T-helper 17 cell (primary cell): ENCODE measurements around the gene CIDEA. TPM values are rescaled to one million over a fixed set of nuclear protein-coding genes. Genes with fewer than 3 reads are reported as not detected.

Experiments used
- ATAC-seq: fragments of 150-1000 bp; cut with Tn5 transposase; 2 replicates; pipeline ENCODE4 v1.10.0; 2021; ENCODE audit warnings: mild to moderate bottlenecking, moderate library complexity
- DNase-seq, 3 donors: peaks; one replicate each; pipeline versions ENCODE4 v3.0.0 to v3.0.0-alpha.2; 2020 to 2021
- H3K9me3 ChIP-seq: one replicate; pipeline ENCODE4 v1.7.0; 2013; ENCODE audit warnings: low read length, mild to moderate bottlenecking; ENCODE audit not compliant: control insufficient read depth, poor library complexity, severe bottlenecking
- H3K27ac Mint-ChIP-seq: one replicate; pipeline ENCODE4 v1.8.0; 2022; ENCODE audit warnings: mild to moderate bottlenecking, moderate library complexity, mixed read lengths
- H3K27me3 Mint-ChIP-seq: one replicate; pipeline ENCODE4 v1.8.0; 2022; ENCODE audit warnings: mixed read lengths
- H3K36me3 Mint-ChIP-seq: one replicate; pipeline ENCODE4 v1.8.0; 2022; ENCODE audit warnings: low read depth, mixed read lengths
- H3K4me1 Mint-ChIP-seq: one replicate; pipeline ENCODE4 v1.8.0; 2022; ENCODE audit warnings: mild to moderate bottlenecking, mixed read lengths
- H3K4me3 Mint-ChIP-seq: one replicate; pipeline ENCODE4 v1.8.0; 2022; ENCODE audit warnings: mild to moderate bottlenecking, moderate library complexity, mixed read lengths
- total RNA-seq, 4 donors: library from RNA in 2 of 4; stranded (reverse) in 2 of 4; gene quantifications; one replicate each; pipeline ENCODE4 v1.2.3 and lab custom pipeline; 2022 to 2026

Gene CIDEA
- total RNA-seq, 2 donors from 2014 or later = not detected

DNA sequence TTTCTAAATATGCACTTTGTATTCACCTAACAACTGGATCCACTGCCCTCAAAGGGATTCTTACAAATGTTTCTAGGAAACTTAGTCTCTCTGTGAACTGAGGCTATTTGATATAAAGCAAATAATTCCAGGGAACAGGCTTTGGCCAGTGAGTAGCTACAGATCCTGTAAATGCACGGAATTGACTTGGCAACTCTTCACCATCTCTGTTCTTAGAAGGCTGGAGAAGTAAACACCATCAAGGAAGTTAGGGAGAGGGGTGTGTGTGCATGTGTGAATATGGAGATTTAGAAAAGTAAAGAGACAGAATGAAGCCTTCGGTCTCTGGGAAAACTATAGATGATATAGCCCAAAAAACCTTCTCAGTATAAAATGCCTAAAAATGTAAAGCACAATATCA is 10.7 kb downstream of the CIDEA start:
- Mint-ChIP-seq H3K4me3 (no peak overlapping the region), H3K36me3 (no peaks in the 10 kb centered on the region), H3K27ac (no peak overlapping the region), H3K27me3 (peaks cover 28% of the 10 kb centered on the region), H3K4me1 (peaks cover 3% of the 10 kb centered on the region)
- no peak for ATAC-seq
- H3K9me3 ChIP-seq = no peaks in the 10 kb centered on the region
- no peak for DNase-seq

DNA sequence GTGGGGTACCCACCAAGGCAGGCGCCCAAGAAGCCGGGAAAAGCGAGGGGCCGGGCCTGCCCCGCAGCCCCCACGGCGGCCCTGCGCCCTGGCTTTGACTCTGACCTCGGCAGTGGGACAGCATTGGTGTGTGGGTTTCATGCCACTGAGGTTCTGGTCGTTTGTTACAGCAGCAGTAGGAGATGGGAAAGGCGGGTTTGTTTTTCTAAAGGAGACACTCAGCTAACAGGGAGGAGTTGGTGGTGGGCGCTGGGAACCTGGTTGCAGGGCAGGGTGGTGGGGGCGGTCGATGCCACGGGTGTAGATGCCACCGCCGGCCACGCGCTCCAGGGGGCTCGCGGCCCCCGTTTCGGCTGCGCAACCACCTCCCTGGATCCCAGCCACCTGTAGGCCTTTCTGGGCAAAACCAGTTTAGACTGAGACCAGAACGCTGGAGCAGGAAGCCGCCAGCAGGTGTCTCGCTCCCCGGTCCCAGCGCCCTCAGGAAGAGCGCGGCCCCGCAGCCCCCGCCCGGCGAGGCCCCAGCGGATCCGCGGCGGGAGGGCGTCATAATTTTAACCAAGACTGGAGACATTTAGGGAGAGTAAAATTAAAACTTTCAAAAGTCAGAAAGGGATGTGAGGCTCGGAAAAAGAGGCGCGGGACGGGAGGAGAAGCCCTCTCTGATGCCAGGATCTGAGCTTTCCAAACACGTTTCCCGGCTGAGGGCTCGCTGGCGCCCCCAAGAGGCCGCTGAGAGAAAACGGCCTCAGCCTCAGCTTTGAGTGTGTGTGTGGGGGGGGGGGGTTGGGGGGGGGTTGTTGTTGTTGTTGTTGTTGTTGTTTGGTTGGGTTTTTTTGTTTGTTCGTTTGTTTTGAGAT is 17.4 kb downstream of the CIDEA start:
- H3K36me3 Mint-ChIP-seq = no peaks in the 10 kb centered on the region
- no peak overlapping the region for H3K27ac Mint-ChIP-seq
- H3K27me3 Mint-ChIP-seq = peaks cover 24% of the 10 kb centered on the region
- H3K9me3 ChIP-seq = no peaks in the 10 kb centered on the region
- no peaks in the 10 kb centered on the region for H3K4me1 Mint-ChIP-seq
- ATAC-seq (peak; percentile 72), DNase-seq (peak in 1 of 3 donors; percentile 25)
- H3K4me3 Mint-ChIP-seq = peak overlapping the region; percentile 68

DNA sequence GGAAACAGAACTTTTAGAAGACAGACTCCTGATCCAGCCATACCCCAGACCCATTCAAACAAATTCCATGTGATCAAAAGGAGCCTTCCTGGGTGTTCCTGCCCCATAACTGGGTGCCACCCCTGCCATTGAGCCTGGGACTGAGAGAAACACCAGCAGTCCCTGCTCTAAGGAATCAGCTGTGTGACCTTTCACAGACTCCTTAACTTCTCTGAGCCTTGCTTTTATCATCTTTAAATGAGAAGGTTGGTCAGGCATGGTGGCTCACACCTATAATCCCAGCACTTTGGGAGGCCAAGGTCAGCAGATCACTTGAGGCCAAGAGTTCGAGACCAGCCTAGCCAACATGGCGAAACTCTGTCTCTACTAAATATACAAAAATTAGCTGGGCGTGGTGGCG is 20.6 kb downstream of the CIDEA start:
- Mint-ChIP-seq H3K4me3 (no peak overlapping the region), H3K27ac (no peak overlapping the region), H3K27me3 (peaks cover 34% of the 10 kb centered on the region), H3K36me3 (no peaks in the 10 kb centered on the region), H3K4me1 (no peaks in the 10 kb centered on the region)
- DNase-seq = no peak
- no peak for ATAC-seq
- no peaks in the 10 kb centered on the region for H3K9me3 ChIP-seq

DNA sequence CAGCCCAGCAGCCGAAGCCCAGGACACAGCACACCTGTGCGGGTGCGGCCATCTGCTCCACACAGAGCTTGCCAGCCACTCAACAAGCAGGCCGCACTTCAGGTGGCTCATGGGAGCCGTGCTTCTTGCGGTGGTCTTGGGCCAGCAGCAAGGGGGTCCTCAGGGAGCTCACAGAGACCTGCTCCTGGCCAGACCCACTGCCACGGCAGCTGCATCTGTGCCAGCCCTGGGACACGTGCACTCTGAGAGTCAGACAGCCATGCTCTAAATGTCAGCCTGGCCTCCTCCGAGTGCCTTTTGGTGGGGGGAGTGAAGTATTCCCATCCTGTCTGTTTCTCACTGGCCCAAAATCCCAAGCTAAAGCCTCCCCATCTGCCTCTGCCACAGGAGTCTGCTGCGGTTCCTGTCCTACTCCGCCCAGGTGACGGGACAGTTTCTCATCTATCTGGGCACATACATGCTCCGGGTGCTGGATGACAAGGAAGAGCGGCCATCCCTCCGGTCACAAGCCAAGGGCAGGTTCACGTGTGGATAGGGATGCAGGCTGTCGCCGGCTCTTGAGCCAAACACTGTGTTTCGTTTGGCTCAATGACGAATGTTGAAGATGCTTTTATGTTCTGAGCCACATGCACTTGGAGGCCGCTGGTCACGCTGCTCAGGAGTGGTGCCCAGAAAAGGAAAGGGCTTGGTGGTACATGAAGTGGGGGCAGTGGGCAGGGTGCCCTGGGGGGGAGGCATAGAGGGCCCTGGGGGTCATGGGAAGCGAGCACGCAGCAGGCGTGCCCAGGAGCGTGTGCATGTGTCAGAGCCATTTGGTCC is 22.8 kb downstream of the CIDEA start:
- no peak overlapping the region for H3K4me3 Mint-ChIP-seq
- ATAC-seq (no peak), DNase-seq (no peak)
- peaks cover 39% of the 10 kb centered on the region for H3K27me3 Mint-ChIP-seq
- no peaks in the 10 kb centered on the region for H3K36me3 Mint-ChIP-seq
- H3K4me1 Mint-ChIP-seq = no peaks in the 10 kb centered on the region
- no peak overlapping the region for H3K27ac Mint-ChIP-seq
- H3K9me3 ChIP-seq = no peaks in the 10 kb centered on the region

DNA sequence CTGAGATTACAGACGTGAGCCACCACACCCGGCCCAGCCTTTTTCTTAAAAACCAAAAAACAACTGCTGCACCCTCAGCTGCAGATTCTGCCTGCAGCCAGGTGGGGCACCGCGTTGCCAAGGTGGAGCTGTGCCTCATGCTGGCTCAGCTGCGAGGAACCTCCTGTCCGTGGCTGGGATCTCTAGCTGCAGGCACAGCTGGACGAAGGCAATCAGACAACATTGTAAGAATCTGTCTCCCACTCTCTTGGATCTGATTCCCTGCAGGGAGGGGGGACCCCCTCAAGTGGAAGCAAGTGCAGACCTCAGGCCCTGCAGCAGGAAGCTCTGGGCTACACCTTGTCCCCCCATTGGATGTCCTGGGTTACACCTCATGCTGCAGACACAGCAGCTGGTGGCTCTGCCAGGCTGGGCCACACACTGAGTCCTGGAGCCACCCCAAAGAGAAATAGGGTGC is 24.1 kb downstream of the CIDEA start:
- no peaks in the 10 kb centered on the region for H3K9me3 ChIP-seq
- ATAC-seq = no peak
- no peak for DNase-seq
- peaks cover 41% of the 10 kb centered on the region for H3K27me3 Mint-ChIP-seq
- H3K4me1 Mint-ChIP-seq = no peaks in the 10 kb centered on the region
- no peak overlapping the region for H3K27ac Mint-ChIP-seq
- H3K36me3 Mint-ChIP-seq = no peaks in the 10 kb centered on the region
- no peak overlapping the region for H3K4me3 Mint-ChIP-seq

DNA sequence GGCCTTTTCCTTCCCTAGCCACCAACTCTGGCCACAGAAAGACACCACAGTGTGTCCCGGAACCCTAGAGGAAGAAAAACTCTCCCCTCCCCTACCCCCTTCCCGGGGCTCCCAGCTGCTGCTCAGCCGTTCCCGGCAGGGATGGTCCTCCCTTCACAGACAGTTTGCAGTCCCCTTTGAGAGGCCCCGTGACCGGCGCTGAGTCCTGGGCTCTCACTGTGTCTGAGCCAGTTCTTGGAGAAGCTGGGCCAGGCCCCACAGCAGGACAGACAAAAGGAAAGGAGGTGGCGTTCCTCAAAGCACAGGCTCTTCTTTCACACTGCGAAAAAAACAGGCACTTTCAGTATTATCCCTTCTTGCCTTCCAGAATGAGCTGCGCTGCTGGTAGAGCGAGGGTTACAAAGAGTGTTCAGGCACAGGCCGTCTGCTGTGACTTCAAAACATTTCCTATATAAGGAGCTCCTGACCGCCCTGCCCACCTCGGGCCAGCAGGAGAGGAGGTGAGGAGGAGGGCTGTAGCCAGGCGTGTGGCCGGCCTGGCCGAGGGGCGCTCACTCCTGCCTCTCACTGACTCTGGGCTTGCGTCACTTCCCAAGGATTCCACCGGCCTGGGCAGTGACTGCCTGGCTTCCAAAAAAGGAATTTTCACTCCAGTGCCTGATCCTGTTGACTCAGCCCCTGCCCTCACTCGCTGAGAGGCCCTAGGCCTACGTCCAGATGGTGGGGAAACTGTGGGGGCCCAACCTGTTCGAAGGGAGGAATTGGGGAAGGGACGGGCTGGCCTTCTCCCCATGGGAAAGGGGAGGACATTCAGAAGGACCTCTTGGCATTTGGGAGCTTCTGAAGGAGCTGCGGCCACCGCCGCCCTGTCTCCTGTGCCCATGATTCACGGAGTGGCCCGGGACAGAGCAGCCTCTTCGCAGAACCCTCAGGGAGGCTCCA is 24.9 kb downstream of the CIDEA start:
- H3K9me3 ChIP-seq = no peaks in the 10 kb centered on the region
- H3K4me3 Mint-ChIP-seq = no peak overlapping the region
- H3K27me3 Mint-ChIP-seq = peaks cover 37% of the 10 kb centered on the region
- H3K4me1 Mint-ChIP-seq = no peaks in the 10 kb centered on the region
- no peak overlapping the region for H3K27ac Mint-ChIP-seq
- ATAC-seq = no peak
- DNase-seq = no peak
- no peaks in the 10 kb centered on the region for H3K36me3 Mint-ChIP-seq

DNA sequence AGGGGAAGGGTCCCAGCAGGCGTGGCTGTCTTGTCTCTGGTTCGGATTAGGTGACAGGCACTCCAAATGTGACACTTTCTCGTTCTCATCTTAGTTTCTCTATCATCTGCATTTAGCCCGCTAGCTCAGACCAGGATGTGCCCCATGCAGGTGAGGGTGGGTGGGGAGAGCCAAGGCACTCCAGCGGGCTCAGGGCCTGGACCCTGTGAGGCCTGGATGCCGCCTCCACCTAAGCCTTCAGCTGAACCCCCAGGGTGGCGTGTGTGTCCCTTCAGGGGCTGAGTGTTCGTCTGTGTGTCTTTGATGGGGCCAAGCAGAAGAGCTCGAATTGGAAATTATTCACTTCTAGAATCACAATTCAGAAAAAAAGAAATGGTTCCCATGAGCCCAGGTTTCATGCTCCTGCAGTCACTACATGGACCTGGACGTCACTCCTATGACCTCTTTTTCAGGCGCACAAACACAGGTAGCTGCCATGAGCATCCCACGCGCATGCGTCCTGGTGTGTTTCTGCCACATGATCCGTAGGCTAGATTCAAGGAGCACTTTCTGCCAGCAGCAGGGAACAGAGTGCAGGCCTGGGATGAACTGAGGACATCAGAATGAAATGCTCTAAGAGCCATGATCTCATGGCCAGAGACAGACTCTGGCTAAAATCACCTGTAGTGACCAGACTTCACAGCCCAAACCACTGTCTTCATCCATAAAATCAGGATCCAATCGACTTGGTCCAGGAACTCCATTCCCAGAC is 25.8 kb downstream of the CIDEA start:
- DNase-seq = no peak
- H3K9me3 ChIP-seq = no peaks in the 10 kb centered on the region
- Mint-ChIP-seq H3K4me1 (no peaks in the 10 kb centered on the region), H3K27me3 (peaks cover 45% of the 10 kb centered on the region), H3K36me3 (no peaks in the 10 kb centered on the region), H3K27ac (no peak overlapping the region), H3K4me3 (no peak overlapping the region)
- ATAC-seq = no peak

DNA sequence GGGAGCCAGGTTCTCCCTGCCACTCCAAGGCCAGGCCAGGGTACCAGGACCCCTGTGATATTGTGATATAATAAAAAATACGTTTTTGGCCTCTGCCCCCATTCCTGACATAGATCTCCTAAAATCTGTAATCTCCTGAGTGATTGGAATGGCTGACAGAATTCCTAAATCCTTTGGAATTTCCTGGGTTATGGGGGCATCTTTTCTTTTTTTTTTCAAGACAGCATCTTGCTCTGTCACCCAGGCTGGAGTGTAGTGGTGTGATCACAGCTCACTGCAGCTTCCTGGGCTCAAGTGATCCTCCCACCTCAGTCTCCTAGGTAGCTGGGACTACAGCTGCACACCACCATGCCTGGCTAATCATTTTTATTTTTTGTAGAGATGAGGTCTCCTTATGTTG is 27.7 kb downstream of the CIDEA start:
- Mint-ChIP-seq H3K36me3 (no peaks in the 10 kb centered on the region), H3K27me3 (peaks cover 34% of the 10 kb centered on the region), H3K4me1 (no peaks in the 10 kb centered on the region), H3K27ac (no peak overlapping the region), H3K4me3 (no peak overlapping the region)
- ATAC-seq = no peak
- DNase-seq = no peak
- H3K9me3 ChIP-seq = no peaks in the 10 kb centered on the region

DNA sequence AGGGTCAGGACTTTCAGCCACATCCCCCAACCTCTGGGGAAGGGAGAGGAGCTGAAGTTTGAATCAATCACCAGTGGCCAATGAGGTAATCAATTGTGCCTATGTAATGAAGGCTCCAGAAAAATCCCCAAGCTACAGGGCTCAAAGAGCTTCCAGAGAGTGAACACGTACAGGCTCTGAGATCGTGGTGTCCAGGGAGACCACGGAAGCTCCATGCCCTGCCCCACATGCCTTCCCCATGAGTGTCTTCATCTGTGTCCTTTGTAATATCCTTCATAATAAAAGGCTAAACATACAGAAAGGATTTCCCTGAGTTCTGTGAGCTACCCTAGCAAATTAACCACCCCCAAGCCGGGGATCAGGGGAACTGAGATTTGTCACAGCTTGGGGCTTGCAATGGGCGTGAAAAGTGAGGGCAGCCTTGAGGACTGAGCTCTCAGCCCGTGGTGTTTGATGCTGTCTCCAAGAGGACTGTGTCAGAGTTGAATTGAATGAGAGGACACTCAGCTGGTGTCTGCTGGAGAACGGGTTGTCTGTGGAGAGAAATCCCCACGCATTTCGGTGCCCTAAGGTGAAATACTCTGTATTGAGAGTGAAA is 28.4 kb downstream of the CIDEA start:
- Mint-ChIP-seq H3K36me3 (no peaks in the 10 kb centered on the region), H3K4me1 (no peaks in the 10 kb centered on the region), H3K27me3 (peaks cover 31% of the 10 kb centered on the region), H3K4me3 (no peak overlapping the region), H3K27ac (no peak overlapping the region)
- DNase-seq (no peak), ATAC-seq (no peak)
- H3K9me3 ChIP-seq = no peaks in the 10 kb centered on the region

DNA sequence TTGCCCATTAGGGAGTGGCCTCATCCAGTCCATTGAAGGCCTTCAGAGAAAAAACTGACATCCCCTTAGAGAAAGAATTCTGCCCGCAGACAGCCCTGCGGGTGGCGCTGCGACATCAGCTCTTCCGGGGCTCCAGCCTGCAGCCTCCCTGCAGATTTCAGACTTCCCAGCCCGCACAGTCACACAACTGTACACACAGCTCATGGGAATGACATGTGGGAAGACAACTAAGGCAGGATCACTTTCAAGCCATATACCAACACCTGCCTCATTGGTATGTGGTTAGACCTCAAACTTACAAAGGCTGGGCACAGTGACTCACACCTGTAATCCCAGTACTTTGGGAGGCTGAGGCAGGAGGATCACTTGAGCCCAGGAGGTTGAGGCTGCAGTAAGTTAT is 29.1 kb downstream of the CIDEA start:
- peaks cover 38% of the 10 kb centered on the region for H3K27me3 Mint-ChIP-seq
- no peaks in the 10 kb centered on the region for H3K36me3 Mint-ChIP-seq
- no peak overlapping the region for H3K27ac Mint-ChIP-seq
- no peaks in the 10 kb centered on the region for H3K4me1 Mint-ChIP-seq
- no peak for ATAC-seq
- no peak for DNase-seq
- no peak overlapping the region for H3K4me3 Mint-ChIP-seq
- no peaks in the 10 kb centered on the region for H3K9me3 ChIP-seq

DNA sequence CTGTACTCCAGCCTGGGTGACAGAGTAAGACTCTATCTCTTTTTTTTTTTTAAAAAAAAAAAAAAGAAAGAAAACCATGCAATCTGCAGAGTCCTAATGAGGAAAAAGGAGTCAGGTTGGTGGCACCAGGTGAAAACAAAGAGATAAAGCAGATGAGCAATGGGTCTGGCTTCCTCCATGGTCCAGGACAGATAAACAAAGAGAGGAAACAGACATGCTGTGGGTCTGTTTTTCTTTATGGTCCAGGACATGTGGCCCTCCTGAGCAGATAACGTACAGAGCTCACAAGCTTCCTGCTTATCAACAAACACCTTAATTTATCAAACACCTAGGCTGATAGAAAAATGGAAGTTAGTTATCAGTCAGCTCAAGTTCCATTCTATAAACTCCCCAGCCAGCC is 29.5 kb downstream of the CIDEA start:
- Mint-ChIP-seq H3K27ac (no peak overlapping the region), H3K27me3 (peaks cover 41% of the 10 kb centered on the region), H3K4me3 (no peak overlapping the region), H3K4me1 (peaks cover under 1% of the 10 kb centered on the region), H3K36me3 (peaks cover under 1% of the 10 kb centered on the region)
- DNase-seq (no peak), ATAC-seq (no peak)
- no peaks in the 10 kb centered on the region for H3K9me3 ChIP-seq

DNA sequence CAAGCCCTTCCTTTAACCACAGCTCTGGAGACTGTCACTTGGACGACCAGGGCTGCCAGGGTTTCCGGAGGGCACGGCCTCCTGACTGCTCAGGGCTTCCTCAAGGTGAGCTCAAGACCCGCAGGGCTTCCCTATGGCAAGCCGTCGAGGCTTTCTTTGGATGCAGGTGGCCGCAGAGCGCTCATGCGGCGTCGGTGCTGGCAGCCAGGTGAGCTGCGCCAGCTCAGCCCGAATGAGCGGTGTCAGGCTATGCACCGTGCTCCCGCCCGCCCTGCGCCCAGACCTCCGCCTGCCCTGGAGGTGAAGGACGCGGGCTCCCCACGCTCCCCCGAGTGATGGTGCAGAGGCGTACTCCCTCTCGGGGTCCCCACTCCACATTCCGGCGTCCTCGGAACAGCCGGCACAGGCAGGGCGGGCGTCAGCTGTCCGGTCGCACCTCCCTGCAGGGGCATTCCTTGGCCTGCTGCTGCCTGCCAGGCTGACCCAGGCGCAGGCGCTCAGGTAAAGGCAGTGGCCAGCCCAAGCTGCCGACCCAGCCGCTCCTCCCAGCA is 33.0 kb downstream of the CIDEA start:
- H3K9me3 ChIP-seq = no peaks in the 10 kb centered on the region
- Mint-ChIP-seq H3K4me3 (no peak overlapping the region), H3K27ac (no peak overlapping the region), H3K4me1 (peaks cover 5% of the 10 kb centered on the region), H3K27me3 (peaks cover 63% of the 10 kb centered on the region), H3K36me3 (peaks cover 6% of the 10 kb centered on the region)
- ATAC-seq (no peak), DNase-seq (no peak)
